Middle frontal gyrus (tissue), 1 donor: Measurements from ENCODE around the gene KLC4.

ENCODE experiments used
- DNase-seq: peaks from one replicate; pipeline ENCODE4 v3.0.0-alpha.2; 2015; ENCODE audit warnings: low spot score; ENCODE audit errors: extremely low spot score

Gene KLC4

DNA sequence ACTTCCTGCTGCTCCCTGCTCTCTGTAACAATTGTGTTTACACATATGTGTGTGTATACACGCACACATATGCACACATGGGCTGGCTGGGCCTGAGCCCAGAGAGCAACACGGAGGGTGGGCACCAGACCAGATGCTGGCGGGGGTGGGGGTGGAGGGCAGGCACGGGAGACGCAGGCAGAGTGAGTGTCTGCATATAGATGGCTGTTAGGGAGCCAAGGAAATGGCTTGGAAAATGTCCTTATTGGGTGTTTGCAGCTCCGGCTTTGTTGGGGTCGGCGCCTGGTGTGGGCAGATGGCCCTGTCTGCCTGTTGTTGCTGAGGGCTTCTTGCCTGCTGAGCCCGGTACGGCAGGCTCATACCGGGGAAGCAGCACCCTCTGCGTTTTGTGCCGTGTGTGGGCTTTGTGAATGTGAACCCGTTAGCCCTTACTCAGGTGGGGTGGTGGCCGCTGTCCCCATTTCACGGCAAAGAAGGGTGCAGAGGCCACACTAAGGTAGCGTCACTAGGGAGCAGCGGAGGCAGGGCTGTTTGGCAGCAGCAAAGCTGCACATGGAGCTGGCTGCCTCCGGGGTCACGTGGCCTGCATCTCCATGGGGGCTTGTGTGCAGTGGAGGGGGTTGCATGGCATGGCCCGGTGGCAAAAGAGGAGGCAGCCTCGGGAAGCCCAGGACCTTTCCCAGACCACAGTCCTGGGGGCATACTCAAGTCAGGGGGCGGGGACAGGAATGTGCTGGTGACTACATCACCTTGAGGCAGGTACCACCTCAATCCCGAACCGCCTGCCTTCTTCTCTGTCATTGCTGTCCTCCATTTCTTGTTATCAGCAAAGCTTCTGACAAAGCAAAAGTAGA lies 64.3 kb downstream of the KLC4 start:
- DNase-seq = no peak

DNA sequence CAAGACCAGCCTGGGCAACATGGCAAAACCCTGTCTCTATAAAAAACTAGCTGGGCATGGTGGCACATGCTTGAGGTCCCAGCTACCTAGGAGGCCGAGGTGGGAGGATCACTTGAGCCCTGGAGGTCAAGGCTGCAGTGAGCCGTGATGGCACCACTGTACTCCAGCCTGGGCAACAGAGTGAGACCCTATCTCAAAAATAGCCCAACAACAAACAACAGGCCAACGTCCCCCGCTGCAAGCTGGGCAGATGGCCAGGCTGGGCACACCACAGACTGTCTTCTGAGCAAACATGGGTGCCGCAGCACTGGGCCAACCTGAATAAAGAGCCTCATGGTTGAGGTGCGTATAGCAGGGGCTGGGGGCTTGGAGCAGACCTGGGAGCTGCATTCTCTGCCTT lies 65.0 kb downstream of the KLC4 start:
- DNase-seq = no peak
